Breast epithelium (tissue), 4 donors: ENCODE data around the gene UGT1A10. TPM values are rescaled to one million over a fixed set of nuclear protein-coding genes. Genes with fewer than 3 reads are reported as not detected.
"Not testable (repeated sequence)": the region's sequence is repeated elsewhere in the genome, so short reads cannot be mapped to it uniquely, and the experiment has no call there.

Experiments used
- DNase-seq, 2 donors: peaks; one replicate each; pipeline ENCODE4 v3.0.0-alpha.2; 2019; ENCODE audit warnings: low spot score in 2 of 2
- H3K27ac ChIP-seq, 2 donors: fragments of 200-600 bp; sonication (generic) in 1 of 2; one replicate each; pipeline ENCODE4 v1.5.1; 2016 to 2019; ENCODE audit warnings: mild to moderate bottlenecking in 1 of 2
- H3K27me3 ChIP-seq, 2 donors: fragments of 200-600 bp; sonication (generic) in 1 of 2; one replicate each; pipeline versions ENCODE4 v1.5.1 to v1.6.0; 2017 to 2019; ENCODE audit warnings: control low read depth in 1 of 2, mild to moderate bottlenecking in 1 of 2
- H3K36me3 ChIP-seq: fragments of 200-600 bp; one replicate; pipeline ENCODE4 v1.5.1; 2019
- H3K4me1 ChIP-seq, 2 donors: fragments of 200-600 bp; sonication (generic); one replicate each; pipeline ENCODE4 v1.5.1; 2016 to 2019; ENCODE audit warnings: control low read depth in 1 of 2
- H3K4me3 ChIP-seq, 3 donors: fragments of 200-600 bp; sonication (generic); 1 replicate in 2 of 3; 2 replicates in 1 of 3; pipeline ENCODE4 v1.5.1; 2016 to 2019; ENCODE audit warnings: mild to moderate bottlenecking in 3 of 3, moderate library complexity in 2 of 3
- H3K9me3 ChIP-seq, 2 donors: fragments of 200-600 bp; sonication (generic) in 1 of 2; one replicate each; pipeline ENCODE4 v1.5.1; 2016 to 2019; ENCODE audit warnings: control low read depth in 1 of 2
- POLR2A ChIP-seq: fragments of 450-650 bp; IDR thresholded peaks from one replicate; pipeline ENCODE4 v1.6.1; 2016; ENCODE audit warnings: antibody characterized with exemption, mild to moderate bottlenecking, moderate library complexity
- POLR2AphosphoS5 ChIP-seq, 3 donors: sonication (generic); formaldehyde crosslinking; IDR thresholded peaks; one replicate each; pipeline ENCODE4 v1.6.1; 2017; ENCODE audit warnings: antibody characterized with exemption in 3 of 3
- intact Hi-C: fragments of 100-400 bp; cut with DNase I; formaldehyde crosslinking; loops from one replicate; pipeline ENCODE4 v1.15.1; 2023; ENCODE audit warnings: low total_unique reads
- total RNA-seq, 3 donors: library from RNA; depleted of rRNA; stranded (reverse); fragments of >200 nt; gene quantifications; one replicate each; pipeline ENCODE4 v1.1.0, GENCODE V29; 2016
- TF ChIP-seq, protein P1 (sequence below), 3 donors: fragments of 450-650 bp; IDR thresholded peaks; one replicate each; pipeline ENCODE4 v1.5.1; 2016 to 2017; ENCODE audit warnings: antibody characterized with exemption in 3 of 3, mild to moderate bottlenecking in 3 of 3, moderate library complexity in 3 of 3

Gene UGT1A10
- total RNA-seq, 3 donors from 2014 or later, result not detected

DNA sequence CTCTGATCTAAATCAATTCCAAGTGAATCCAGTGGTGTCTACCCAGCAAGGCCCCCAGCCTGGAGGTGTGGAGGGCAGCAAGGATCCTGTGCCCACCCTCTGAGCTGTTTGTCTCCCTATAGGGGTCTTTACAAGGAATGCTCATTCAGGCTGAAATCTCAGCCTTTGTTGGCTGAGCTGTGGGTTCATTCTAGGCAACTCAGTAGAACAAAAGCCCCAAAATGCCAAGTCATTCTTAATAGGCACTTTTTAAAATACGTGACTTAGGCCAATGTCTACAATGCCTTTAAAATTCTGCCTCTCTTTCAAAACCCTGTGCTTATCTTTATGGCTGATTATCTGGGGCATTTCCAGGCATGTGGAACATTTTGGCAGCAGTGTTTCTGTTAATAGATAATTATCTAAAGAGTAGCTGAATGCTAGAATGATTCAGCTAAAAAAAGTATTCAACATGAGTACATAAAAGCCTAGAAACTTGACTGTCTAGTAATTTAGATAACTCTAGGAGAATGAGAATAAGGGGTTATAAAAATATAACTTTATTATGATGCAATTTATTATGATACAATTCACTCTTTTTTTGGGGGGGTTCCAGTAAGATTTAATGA is 63.9 kb downstream of the UGT1A10 start:
- Histone ChIP-seq H3K9me3 (no peaks in the 10 kb centered on the region), H3K4me3 (no peak overlapping the region), H3K27me3 (no peaks in the 10 kb centered on the region), H3K27ac (no peak overlapping the region), H3K4me1 (no peaks in the 10 kb centered on the region), H3K36me3 (no peaks in the 10 kb centered on the region)
- DNase-seq, result no peak
- intact Hi-C loops, result no loop called here
- no peak for TF ChIP-seq POLR2A

DNA sequence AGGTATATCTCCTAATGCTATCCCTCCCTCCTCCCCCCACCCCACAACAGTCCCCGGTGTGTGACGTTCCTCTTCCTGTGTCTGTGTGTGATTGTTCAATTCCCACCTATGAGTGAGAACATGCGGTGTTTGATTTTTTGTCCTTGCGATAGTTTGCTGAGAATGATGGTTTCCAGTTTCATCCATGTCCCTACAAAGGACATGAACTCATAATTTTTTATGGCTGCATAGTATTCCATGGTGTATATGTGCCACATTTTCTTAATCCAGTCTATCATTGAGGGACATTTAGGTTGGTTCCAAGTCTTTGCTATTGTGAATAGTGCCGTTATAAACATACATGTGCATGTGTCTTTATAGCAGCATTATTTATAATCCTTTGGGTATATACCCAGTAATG is 64.6 kb downstream of the UGT1A10 start:
- H3K27me3 ChIP-seq, H3K27ac ChIP-seq, H3K9me3 ChIP-seq, intact Hi-C loops, H3K36me3 ChIP-seq, H3K4me1 ChIP-seq, DNase-seq, H3K4me3 ChIP-seq: not testable (repeated sequence)

DNA sequence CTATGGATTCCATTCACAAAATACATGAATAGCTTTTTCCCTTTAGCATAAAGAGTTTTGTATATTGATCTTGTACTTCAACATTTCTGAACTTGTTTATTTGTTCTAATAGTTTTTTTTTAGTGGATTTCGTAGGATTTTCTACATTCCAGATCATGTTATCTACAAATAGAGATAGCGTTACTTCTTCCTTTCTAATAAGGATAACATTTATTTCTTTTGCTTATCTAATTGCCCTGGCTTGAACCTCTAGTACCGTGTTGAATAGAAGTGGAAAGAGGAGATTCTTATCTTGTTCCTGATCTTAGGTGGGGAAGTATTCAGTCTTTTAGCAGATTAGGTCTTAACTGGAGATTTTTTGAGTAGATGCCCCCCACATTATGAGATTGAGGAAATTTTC is 66.0 kb downstream of the UGT1A10 start:
- no peaks in the 10 kb centered on the region for H3K4me1 ChIP-seq
- no peak for DNase-seq
- no peak overlapping the region for H3K27ac ChIP-seq
- H3K27me3 ChIP-seq, result no peaks in the 10 kb centered on the region
- H3K4me3 ChIP-seq, result no peak overlapping the region
- H3K9me3 ChIP-seq, result no peaks in the 10 kb centered on the region
- intact Hi-C loops, result no loop called here
- no peaks in the 10 kb centered on the region for H3K36me3 ChIP-seq
- TF ChIP-seq POLR2AphosphoS5 (IDR thresholded peaks at IDR 0.05) (no peak), POLR2A (no peak)
- TF ChIP-seq, protein P1, sequence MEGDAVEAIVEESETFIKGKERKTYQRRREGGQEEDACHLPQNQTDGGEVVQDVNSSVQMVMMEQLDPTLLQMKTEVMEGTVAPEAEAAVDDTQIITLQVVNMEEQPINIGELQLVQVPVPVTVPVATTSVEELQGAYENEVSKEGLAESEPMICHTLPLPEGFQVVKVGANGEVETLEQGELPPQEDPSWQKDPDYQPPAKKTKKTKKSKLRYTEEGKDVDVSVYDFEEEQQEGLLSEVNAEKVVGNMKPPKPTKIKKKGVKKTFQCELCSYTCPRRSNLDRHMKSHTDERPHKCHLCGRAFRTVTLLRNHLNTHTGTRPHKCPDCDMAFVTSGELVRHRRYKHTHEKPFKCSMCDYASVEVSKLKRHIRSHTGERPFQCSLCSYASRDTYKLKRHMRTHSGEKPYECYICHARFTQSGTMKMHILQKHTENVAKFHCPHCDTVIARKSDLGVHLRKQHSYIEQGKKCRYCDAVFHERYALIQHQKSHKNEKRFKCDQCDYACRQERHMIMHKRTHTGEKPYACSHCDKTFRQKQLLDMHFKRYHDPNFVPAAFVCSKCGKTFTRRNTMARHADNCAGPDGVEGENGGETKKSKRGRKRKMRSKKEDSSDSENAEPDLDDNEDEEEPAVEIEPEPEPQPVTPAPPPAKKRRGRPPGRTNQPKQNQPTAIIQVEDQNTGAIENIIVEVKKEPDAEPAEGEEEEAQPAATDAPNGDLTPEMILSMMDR (IDR thresholded peaks at IDR 0.05), result no peak

DNA sequence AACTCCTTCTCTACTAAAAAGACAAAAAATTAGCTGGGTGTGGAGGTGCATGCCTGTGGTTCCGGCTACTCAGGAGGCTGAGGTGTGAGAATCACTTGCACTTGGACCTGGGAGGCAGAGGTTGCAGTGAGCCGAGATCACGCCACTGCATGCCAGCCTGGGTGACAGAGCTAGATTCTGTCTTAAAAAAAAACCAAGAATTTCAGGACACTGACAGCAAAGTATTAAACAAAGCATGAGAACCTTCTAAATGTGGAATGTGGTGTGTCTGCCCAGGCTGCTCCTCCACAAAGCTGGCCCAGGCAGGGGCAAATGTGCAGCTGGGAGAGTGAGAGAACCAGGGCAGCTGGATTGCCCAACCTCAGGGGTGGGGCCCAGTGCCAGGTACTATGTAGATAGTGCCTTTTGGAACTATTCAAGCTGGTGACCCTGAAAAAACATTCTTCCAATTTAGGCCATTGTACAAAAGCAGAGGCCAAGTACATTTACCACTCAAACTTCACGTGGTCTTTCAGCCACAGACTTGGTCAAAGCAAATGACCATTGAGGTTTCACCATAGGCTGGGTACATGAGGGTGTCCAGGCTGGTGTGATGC is 69.8 kb downstream of the UGT1A10 start:
- peak in 1 of 2 donors; percentile 34 for DNase-seq
- H3K27me3 ChIP-seq, result no peaks in the 10 kb centered on the region
- H3K4me1 ChIP-seq, result no peaks in the 10 kb centered on the region
- intact Hi-C loops, result no loop called here
- TF ChIP-seq, protein P1 (IDR thresholded peaks at IDR 0.05), result no peak
- TF ChIP-seq POLR2AphosphoS5 (IDR thresholded peaks at IDR 0.05) (no peak), POLR2A (no peak)
- H3K27ac ChIP-seq, result no peak overlapping the region
- no peaks in the 10 kb centered on the region for H3K9me3 ChIP-seq
- H3K4me3 ChIP-seq, result no peak overlapping the region
- H3K36me3 ChIP-seq, result no peaks in the 10 kb centered on the region

DNA sequence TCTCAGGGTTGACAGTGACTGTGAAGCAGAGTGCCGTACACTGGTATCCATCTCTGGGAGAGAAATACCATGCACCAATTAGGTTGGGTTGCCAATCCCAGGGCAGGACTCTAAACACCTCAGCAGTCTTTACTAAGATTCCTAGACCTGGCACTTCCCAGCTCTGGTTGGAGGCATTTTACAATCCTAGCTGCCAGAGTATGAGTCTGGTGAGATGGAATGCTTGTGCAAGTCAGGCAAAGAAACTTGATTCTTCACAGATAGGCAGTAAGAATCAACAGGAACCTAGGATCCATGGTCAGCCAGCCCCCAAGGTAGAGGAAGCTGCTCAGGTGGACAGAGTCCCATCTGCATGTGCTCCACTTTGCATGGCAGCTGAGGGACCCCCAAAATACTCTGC is 70.5 kb downstream of the UGT1A10 start:
- no peaks in the 10 kb centered on the region for H3K4me1 ChIP-seq
- no peak overlapping the region for H3K27ac ChIP-seq
- no peak for TF ChIP-seq POLR2AphosphoS5 (IDR thresholded peaks at IDR 0.05)
- TF ChIP-seq, protein P1 (IDR thresholded peaks at IDR 0.05), result no peak
- TF ChIP-seq POLR2A, result no peak
- no peaks in the 10 kb centered on the region for H3K27me3 ChIP-seq
- H3K4me3 ChIP-seq, result no peak overlapping the region
- no peak for DNase-seq
- H3K9me3 ChIP-seq, result no peaks in the 10 kb centered on the region
- H3K36me3 ChIP-seq, result no peaks in the 10 kb centered on the region
- intact Hi-C loops, result no loop called here

DNA sequence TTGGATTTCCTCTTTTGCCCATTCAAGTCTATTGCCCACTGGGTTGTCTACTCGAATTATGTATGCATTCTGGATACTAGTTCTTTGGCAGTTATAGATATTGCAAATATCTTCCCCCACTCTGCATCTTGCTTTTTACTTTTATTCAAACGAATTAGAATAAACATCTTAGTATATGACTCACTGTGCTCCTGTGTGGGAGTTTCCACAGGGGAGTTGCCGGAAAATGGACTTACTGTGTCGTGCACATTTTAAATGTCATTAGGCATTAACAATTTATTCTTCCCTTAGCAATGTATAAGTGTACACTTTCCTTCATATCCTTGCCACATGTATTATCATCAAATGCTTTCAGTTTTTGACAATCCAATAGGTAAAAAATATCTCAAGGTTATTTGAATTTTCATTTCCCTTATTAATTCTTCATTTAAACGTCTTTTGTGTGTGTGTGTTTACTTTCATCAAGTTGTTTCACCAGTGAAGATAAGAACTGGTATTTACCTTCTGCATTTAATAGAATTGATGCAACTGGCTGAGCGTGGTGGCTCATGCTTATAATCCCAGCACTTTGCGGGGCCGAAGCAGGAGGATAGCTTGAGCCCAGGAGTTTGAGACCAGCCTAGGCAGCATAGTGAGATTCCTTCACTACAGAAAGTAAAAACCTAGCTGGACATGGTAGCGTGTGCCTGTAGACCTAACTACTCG is 71.8 kb downstream of the UGT1A10 start:
- Histone ChIP-seq H3K27ac (no peak overlapping the region), H3K4me1 (no peaks in the 10 kb centered on the region), H3K9me3 (no peaks in the 10 kb centered on the region), H3K27me3 (no peaks in the 10 kb centered on the region), H3K4me3 (no peak overlapping the region), H3K36me3 (no peaks in the 10 kb centered on the region)
- intact Hi-C loops, result no loop called here
- no peak for DNase-seq
- TF ChIP-seq POLR2AphosphoS5 (IDR thresholded peaks at IDR 0.05) (no peak), POLR2A (no peak)
- TF ChIP-seq, protein P1 (IDR thresholded peaks at IDR 0.05), result no peak
